B cell (primary cell): Measurements from ENCODE around the gene ITGA6. TPM values are rescaled to one million over a fixed set of nuclear protein-coding genes. Genes with fewer than 3 reads are reported as not detected.
"Not testable (repeated sequence)": the region's sequence is repeated elsewhere in the genome, so short reads cannot be mapped to it uniquely, and the experiment has no call there.

Experiments
- ATAC-seq: fragments of 200-7000 bp; cut with Tn5 transposase; one replicate; pipeline ENCODE4 v1.10.0; 2021; ENCODE audit warnings: low read depth, mild to moderate bottlenecking, moderate number of reproducible peaks, moderate library complexity
- CTCF ChIA-PET: fragments of 350-600 bp; sonication (Branson Sonifier 250); formaldehyde crosslinking; loops from one replicate; lab custom pipeline; 2021; ENCODE audit warnings: antibody characterized with exemption, inconsistent platforms; lab: Charles Lee
- POLR2A ChIA-PET: fragments of 350-600 bp; sonication (Branson Sonifier 250); formaldehyde crosslinking; loops from one replicate; lab custom pipeline; 2021; ENCODE audit warnings: antibody characterized with exemption; lab: Charles Lee
- DNase-seq: peaks from one replicate; pipeline ENCODE4 v3.0.0; 2013
- H2AFZ ChIP-seq: 2 replicates; pipeline ENCODE4 v1.6.1; 2012; ENCODE audit warnings: mild to moderate bottlenecking, low read depth, low read length; ENCODE audit not compliant: insufficient read depth, poor library complexity, severe bottlenecking
- H3K27ac ChIP-seq, 2 donors: 1 replicate in 1 of 2; 2 replicates in 1 of 2; pipeline ENCODE4 v1.5.1; 2012 to 2013; ENCODE audit warnings: low read length in 2 of 2, mild to moderate bottlenecking in 2 of 2, moderate library complexity in 1 of 2
- H3K27me3 ChIP-seq, 4 experiments: fragments of 200-600 bp in 1 of 4; sonication (generic) in 1 of 4; replicated peaks in 1 of 4; 1 replicate in 2 of 4; 2 replicates in 2 of 4; pipeline versions ENCODE4 v1.6.1 to v1.7.0; 2013 to 2016; ENCODE audit warnings: low read length in 3 of 4, mild to moderate bottlenecking in 2 of 4, mixed read lengths in 1 of 4, moderate library complexity in 1 of 4; ENCODE audit not compliant: insufficient read depth in 4 of 4, control insufficient read depth in 3 of 4; ENCODE audit errors: control extremely low read depth in 1 of 4
- H3K36me3 ChIP-seq, 2 experiments: replicated peaks in 1 of 2; 1 replicate in 1 of 2; 2 replicates in 1 of 2; pipeline versions ENCODE4 v1.6.1 to v1.7.1; 2013; ENCODE audit warnings: low read length in 1 of 2; ENCODE audit not compliant: insufficient read depth in 2 of 2, control insufficient read depth in 1 of 2; ENCODE audit errors: control extremely low read depth in 1 of 2, extremely low read depth in 1 of 2
- H3K4me1 ChIP-seq, 2 donors: fragments of 200-600 bp in 1 of 2; sonication (generic) in 1 of 2; 1 replicate in 1 of 2; 2 replicates in 1 of 2; pipeline versions ENCODE4 v1.5.1 to v1.6.1; 2013 to 2017; ENCODE audit warnings: low read length in 2 of 2; ENCODE audit not compliant: control insufficient read depth in 2 of 2, insufficient read depth in 2 of 2
- H3K4me2 ChIP-seq: replicated peaks from 2 replicates; pipeline ENCODE3; 2012; ENCODE audit warnings: mild to moderate bottlenecking, low read depth, low read length; ENCODE audit not compliant: poor library complexity, severe bottlenecking
- H3K4me3 ChIP-seq, 5 experiments: fragments of 200-600 bp in 1 of 5; sonication (generic) in 1 of 5; 1 replicate in 3 of 5; 2 replicates in 2 of 5; pipeline versions ENCODE4 v1.5.1 to v1.7.0; 2011 to 2016; ENCODE audit warnings: low read length in 4 of 5, mild to moderate bottlenecking in 4 of 5, low read depth in 2 of 5, control low read depth in 1 of 5, moderate library complexity in 1 of 5; ENCODE audit not compliant: insufficient read depth in 1 of 5; ENCODE audit errors: control extremely low read depth in 1 of 5, extremely low read depth in 1 of 5
- H3K79me2 ChIP-seq: fragments of 200-600 bp; sonication (generic); one replicate; pipeline ENCODE4 v1.6.0; 2016; ENCODE audit warnings: low read length; ENCODE audit not compliant: control insufficient read depth, insufficient read depth
- H3K9ac ChIP-seq: fragments of 200-600 bp; sonication (generic); 2 replicates; pipeline ENCODE4 v1.6.1; 2017; ENCODE audit warnings: mild to moderate bottlenecking, low read length, moderate library complexity
- H3K9me3 ChIP-seq, 3 donors: one replicate each; pipeline versions ENCODE4 v1.6.1 to v1.7.1; 2013; ENCODE audit warnings: low read length in 2 of 3; ENCODE audit not compliant: control insufficient read depth in 2 of 3, insufficient read depth in 1 of 3; ENCODE audit errors: control extremely low read depth in 1 of 3
- H4K20me1 ChIP-seq: 2 replicates; pipeline ENCODE4 v1.6.0; 2012; ENCODE audit warnings: mild to moderate bottlenecking, low read length; ENCODE audit not compliant: insufficient read depth, control insufficient read depth, poor library complexity, severe bottlenecking
- H3K27ac Mint-ChIP-seq: one replicate; pipeline ENCODE4 v1.8.0; 2021; ENCODE audit warnings: mixed read lengths
- H3K27me3 Mint-ChIP-seq: one replicate; pipeline ENCODE4 v1.8.0; 2021; ENCODE audit warnings: mixed read lengths
- H3K4me1 Mint-ChIP-seq: one replicate; pipeline ENCODE4 v1.8.0; 2021; ENCODE audit warnings: mixed read lengths
- H3K4me3 Mint-ChIP-seq: one replicate; pipeline ENCODE4 v1.8.0; 2021; ENCODE audit warnings: mixed read lengths
- H3K9me3 Mint-ChIP-seq: one replicate; pipeline ENCODE4 v1.8.0; 2022; ENCODE audit warnings: mixed read lengths; ENCODE audit not compliant: insufficient read depth
- EZH2 ChIP-seq: IDR thresholded peaks from 2 replicates; pipeline ENCODE4 v1.6.1; 2012; ENCODE audit warnings: borderline replicate concordance, low read depth, mild to moderate bottlenecking, moderate library complexity, low read length; ENCODE audit not compliant: insufficient read depth, poor library complexity, severe bottlenecking
- WGBS: methylation state at CpG from one replicate; pipeline ENCODE4 v1.1.5; 2013; ENCODE audit warnings: missing lambda C conversion rate; ENCODE audit not compliant: insufficient coverage; 5-methylcytosine and 5-hydroxymethylcytosine counted together
- intact Hi-C: fragments of 100-400 bp; cut with micrococcal nuclease; formaldehyde crosslinking; loops from one replicate; pipeline ENCODE4 v1.10.0; 2022
- polyA plus RNA-seq: library from polyadenylated mRNA; depleted of rRNA; stranded (reverse); fragments of >200 nt; gene quantifications from 2 replicates; pipeline ENCODE4 v1.2.3, GENCODE V29; 2012
- total RNA-seq, 2 donors: library from RNA; stranded (reverse); fragments of 120-200 nt in 1 of 2; gene quantifications; 1 replicate in 1 of 2; 2 replicates in 1 of 2; pipeline versions ENCODE4 v1.2.3 to v1.2.4, GENCODE V29; 2013 to 2022
- TF ChIP-seq, protein P1 (sequence below): fragments of 200-600 bp; IDR thresholded peaks from one replicate; pipeline ENCODE4 v1.8.0; 2022; ENCODE audit warnings: antibody characterized with exemption, mild to moderate bottlenecking

The ITGA6 gene
- total and polyA plus RNA-seq, 2 donors (not counting 1 experiment from before 2014, with no cell fraction given): 0.17 to 0.98 TPM

DNA sequence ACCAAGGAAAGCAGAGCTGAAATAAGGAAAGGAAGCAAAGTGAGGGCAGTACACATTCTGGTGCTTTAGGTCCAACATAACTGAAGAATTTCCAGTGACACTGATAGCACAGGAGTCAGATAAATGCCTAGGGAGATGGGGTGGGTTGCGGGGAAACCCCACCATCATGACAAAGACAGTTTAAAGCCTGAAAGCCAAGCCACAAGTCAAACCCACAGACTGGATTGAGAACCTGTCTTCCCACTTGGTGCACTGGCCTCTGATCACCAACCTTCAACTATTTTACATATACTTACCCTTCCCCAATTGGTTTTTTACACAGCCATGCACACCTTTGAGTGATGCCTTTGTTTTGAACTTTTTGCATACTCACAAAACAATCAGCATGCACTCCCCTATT, 106.3 kb downstream of the ITGA6 start:
- no peak overlapping the region for H3K4me3 Mint-ChIP-seq
- no peaks in the 10 kb centered on the region for H3K27me3 Mint-ChIP-seq
- ChIA-PET POLR2A (no interaction called here), CTCF (no interaction called here)
- H3K9me3 Mint-ChIP-seq: peaks cover 8% of the 10 kb centered on the region
- H3K27me3 ChIP-seq: no peaks in the 10 kb centered on the region
- peaks cover 6 to 7% of the 10 kb centered on the region in 2 experiments for H3K36me3 ChIP-seq
- H3K79me2 ChIP-seq: peaks cover 11% of the 10 kb centered on the region
- TF ChIP-seq, protein P1, sequence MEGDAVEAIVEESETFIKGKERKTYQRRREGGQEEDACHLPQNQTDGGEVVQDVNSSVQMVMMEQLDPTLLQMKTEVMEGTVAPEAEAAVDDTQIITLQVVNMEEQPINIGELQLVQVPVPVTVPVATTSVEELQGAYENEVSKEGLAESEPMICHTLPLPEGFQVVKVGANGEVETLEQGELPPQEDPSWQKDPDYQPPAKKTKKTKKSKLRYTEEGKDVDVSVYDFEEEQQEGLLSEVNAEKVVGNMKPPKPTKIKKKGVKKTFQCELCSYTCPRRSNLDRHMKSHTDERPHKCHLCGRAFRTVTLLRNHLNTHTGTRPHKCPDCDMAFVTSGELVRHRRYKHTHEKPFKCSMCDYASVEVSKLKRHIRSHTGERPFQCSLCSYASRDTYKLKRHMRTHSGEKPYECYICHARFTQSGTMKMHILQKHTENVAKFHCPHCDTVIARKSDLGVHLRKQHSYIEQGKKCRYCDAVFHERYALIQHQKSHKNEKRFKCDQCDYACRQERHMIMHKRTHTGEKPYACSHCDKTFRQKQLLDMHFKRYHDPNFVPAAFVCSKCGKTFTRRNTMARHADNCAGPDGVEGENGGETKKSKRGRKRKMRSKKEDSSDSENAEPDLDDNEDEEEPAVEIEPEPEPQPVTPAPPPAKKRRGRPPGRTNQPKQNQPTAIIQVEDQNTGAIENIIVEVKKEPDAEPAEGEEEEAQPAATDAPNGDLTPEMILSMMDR: no peak
- no peak for TF ChIP-seq EZH2
- ATAC-seq: no peak
- no peak overlapping the region for H2AFZ ChIP-seq
- H3K4me1 ChIP-seq: no peaks in the 10 kb centered on the region
- H3K4me3 ChIP-seq: no peak overlapping the region
- no peak for DNase-seq
- no peaks in the 10 kb centered on the region for H3K4me1 Mint-ChIP-seq
- H4K20me1 ChIP-seq: no peaks in the 10 kb centered on the region
- H3K27ac ChIP-seq: no peak overlapping the region
- no peak overlapping the region for H3K27ac Mint-ChIP-seq
- H3K4me2 ChIP-seq: no peak overlapping the region
- WGBS: 100% methylated on average over 1 of the region's 1 CpG
- intact Hi-C loops: no loop called here
- peaks cover 6 to 41% (median 26%) of the 10 kb centered on the region in 3 donors for H3K9me3 ChIP-seq
- no peak overlapping the region for H3K9ac ChIP-seq

DNA sequence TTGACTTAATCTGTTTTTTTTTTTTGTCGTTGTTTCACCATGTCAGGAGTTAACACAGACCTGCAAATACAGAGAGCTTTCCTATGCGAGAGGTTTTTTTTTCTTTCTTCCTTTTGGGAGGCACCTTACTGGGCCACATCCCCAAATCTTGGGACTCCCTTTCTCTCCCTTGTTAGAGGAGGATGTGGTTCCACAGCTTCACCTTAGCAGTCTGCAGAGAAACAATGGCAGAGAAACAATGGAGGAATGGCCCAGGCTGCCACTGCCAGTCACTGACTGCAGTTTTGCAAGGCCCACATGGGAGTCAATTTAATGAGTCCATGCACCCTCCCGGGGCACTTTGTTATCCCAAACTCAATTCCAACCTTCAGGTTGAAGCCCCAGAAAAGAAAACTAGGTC, 107.7 kb downstream of the ITGA6 start:
- no peaks in the 10 kb centered on the region for H3K4me1 ChIP-seq
- no peak overlapping the region for H3K27ac Mint-ChIP-seq
- H3K79me2 ChIP-seq: peaks cover 11% of the 10 kb centered on the region
- H3K36me3 ChIP-seq: peaks cover 4 to 6% of the 10 kb centered on the region in 2 experiments
- H3K9me3 Mint-ChIP-seq: peaks cover 6% of the 10 kb centered on the region
- no peak overlapping the region for H3K27ac ChIP-seq
- ChIA-PET POLR2A (no interaction called here), CTCF (no interaction called here)
- no peaks in the 10 kb centered on the region for H3K4me1 Mint-ChIP-seq
- TF ChIP-seq EZH2: no peak
- TF ChIP-seq, protein P1: no peak
- no peak overlapping the region for H3K4me3 Mint-ChIP-seq
- H2AFZ ChIP-seq: no peak overlapping the region
- H3K27me3 ChIP-seq: no peaks in the 10 kb centered on the region
- H3K4me2 ChIP-seq: no peak overlapping the region
- no peaks in the 10 kb centered on the region for H3K27me3 Mint-ChIP-seq
- 90% methylated on average over 2 of the region's 3 CpGs for WGBS
- H3K9ac ChIP-seq: no peak overlapping the region
- DNase-seq (no peak), ATAC-seq (no peak)
- no peaks in the 10 kb centered on the region for H4K20me1 ChIP-seq
- H3K9me3 ChIP-seq: peaks cover 6 to 51% (median 36%) of the 10 kb centered on the region in 3 donors
- intact Hi-C loops: no loop called here
- H3K4me3 ChIP-seq: no peak overlapping the region

DNA sequence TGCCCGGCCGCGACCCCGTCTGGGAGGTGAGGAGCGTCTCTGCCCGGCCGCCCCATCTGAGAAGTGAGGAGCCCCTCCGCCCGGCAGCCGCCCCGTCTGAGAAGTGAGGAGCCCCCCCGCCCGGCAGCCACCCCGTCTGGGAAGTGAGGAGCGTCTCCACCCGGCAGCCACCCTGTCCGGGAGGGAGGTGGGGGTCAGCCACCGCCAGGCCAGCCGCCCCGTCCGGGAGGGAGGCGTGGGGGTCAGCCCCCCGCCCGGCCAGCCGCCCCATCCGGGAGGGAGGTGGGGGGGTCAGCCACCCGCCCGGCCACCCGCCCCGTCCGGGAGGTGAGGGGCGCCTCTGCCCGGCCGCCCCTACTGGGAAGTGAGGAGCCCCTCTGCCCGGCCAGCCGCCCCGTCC, 110.5 kb downstream of the ITGA6 start:
- ATAC-seq, H3K27ac Mint-ChIP-seq: not testable (repeated sequence)

More for the DNA sequence above, 110.5 kb downstream of the ITGA6 start:
- intact Hi-C loops, H3K27me3 ChIP-seq, H2AFZ ChIP-seq, POLR2A ChIA-PET, H3K36me3 ChIP-seq, H3K27me3 Mint-ChIP-seq, H3K4me1 ChIP-seq, H3K9ac ChIP-seq, DNase-seq, CTCF ChIA-PET, H4K20me1 ChIP-seq, H3K4me1 Mint-ChIP-seq, H3K4me2 ChIP-seq, H3K9me3 Mint-ChIP-seq, H3K4me3 ChIP-seq, H3K4me3 Mint-ChIP-seq, H3K27ac ChIP-seq: not testable (repeated sequence)
- 100% methylated on average over 6 of the region's 37 CpGs for WGBS
- Histone ChIP-seq H3K9me3 (peaks cover 6 to 51% (median 40%) of the 10 kb centered on the region in 3 donors), H3K79me2 (peaks cover 11% of the 10 kb centered on the region)
